K562 (cell line): ENCODE measurements around the gene IL1RAPL2.

Source experiments
- MED1 ChIP-seq: sonication (generic); formaldehyde crosslinking; IDR thresholded peaks from 2 replicates; pipeline ENCODE4 v1.8.1; 2023; ENCODE audit warnings: missing genetic modification reagents, borderline replicate concordance
- POLR2A ChIP-seq: fragments of 450-650 bp; conservative IDR thresholded peaks from 2 replicates; pipeline ENCODE4 v1.6.1; 2016
- RAD21 ChIP-seq, 2 experiments: fragments of 250-450 bp in 1 of 2; fragments of 450-650 bp in 1 of 2; sonication (Bioruptor Pico) in 1 of 2; formaldehyde crosslinking in 1 of 2; IDR thresholded peaks in 1 of 2; conservative IDR thresholded peaks in 1 of 2; 2 replicates each; pipeline versions ENCODE4 v1.4.0 to v1.8.0; 2020 to 2022; ENCODE audit warnings: mild to moderate bottlenecking in 2 of 2, moderate library complexity in 1 of 2
- SIRT6 ChIP-seq: IDR thresholded peaks from one replicate; pipeline ENCODE4 v1.6.1; 2012; ENCODE audit warnings: low read depth, mild to moderate bottlenecking, control low read depth, inconsistent platforms, low read length, moderate library complexity
- SP1 ChIP-seq: sonication (generic); formaldehyde crosslinking; IDR thresholded peaks from 2 replicates; pipeline ENCODE4 v1.8.1; 2022; ENCODE audit warnings: mild to moderate bottlenecking, missing genetic modification reagents
- TF ChIP-seq, protein P1 (sequence below): sonication (generic); formaldehyde crosslinking; IDR thresholded peaks from 2 replicates; pipeline ENCODE4 v1.8.0; 2022; ENCODE audit warnings: missing genetic modification reagents, mild to moderate bottlenecking, borderline replicate concordance
- TF ChIP-seq, protein P2 (sequence below): fragments of 250-450 bp; sonication (Bioruptor Pico); IDR thresholded peaks from 2 replicates; pipeline ENCODE4 v1.8.0; 2021; ENCODE audit warnings: borderline replicate concordance, mild to moderate bottlenecking, moderate library complexity; ENCODE audit not compliant: poor library complexity, severe bottlenecking

DNA sequence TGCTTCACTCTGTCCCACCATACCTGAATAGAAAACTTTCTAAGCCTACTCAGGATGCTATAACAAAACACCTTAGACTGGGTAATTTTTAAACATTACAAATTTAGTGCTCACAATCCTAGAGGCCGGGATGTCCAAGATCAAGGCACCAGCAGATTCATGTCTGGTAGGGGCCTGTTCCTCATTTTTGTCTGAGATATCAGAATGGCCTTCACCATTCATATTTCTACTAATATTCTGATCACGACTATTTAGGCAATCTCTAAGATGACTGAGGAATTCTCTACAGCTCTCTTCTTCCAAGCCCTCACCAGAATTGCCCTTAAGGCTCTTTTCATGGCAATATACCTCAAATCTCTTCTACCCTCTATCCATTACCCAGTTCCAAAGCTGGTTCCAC, 1178.9 kb downstream of the IL1RAPL2 start:
- TF ChIP-seq RAD21 (CRISPR knock-in tag; conservative IDR thresholded peaks at IDR 0.05 in 1 of 2, IDR thresholded peaks at IDR 0.05 in 1 of 2) = no peak
- no peak for TF ChIP-seq MED1 (CRISPR knock-in tag)
- TF ChIP-seq, protein P1, sequence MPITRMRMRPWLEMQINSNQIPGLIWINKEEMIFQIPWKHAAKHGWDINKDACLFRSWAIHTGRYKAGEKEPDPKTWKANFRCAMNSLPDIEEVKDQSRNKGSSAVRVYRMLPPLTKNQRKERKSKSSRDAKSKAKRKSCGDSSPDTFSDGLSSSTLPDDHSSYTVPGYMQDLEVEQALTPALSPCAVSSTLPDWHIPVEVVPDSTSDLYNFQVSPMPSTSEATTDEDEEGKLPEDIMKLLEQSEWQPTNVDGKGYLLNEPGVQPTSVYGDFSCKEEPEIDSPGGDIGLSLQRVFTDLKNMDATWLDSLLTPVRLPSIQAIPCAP (CRISPR knock-in tag) = no peak
- TF ChIP-seq, protein P2, sequence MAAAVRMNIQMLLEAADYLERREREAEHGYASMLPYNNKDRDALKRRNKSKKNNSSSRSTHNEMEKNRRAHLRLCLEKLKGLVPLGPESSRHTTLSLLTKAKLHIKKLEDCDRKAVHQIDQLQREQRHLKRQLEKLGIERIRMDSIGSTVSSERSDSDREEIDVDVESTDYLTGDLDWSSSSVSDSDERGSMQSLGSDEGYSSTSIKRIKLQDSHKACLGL (CRISPR knock-in tag) = no peak
- no peak for TF ChIP-seq SIRT6
- TF ChIP-seq SP1 (CRISPR knock-in tag) = no peak
- no peak for TF ChIP-seq POLR2A
